Spleen (tissue), 7 donors: ENCODE measurements around the gene CIPC.

Experiments
- POLR2A ChIP-seq, 3 donors: fragments of 450-650 bp; IDR thresholded peaks; one replicate each; pipeline ENCODE4 v1.5.1; 2017; ENCODE audit warnings: antibody characterized with exemption in 3 of 3, mild to moderate bottlenecking in 1 of 3
- POLR2AphosphoS5 ChIP-seq, 3 donors: sonication (generic); formaldehyde crosslinking; IDR thresholded peaks; one replicate each; pipeline ENCODE4 v1.5.1; 2017; ENCODE audit warnings: antibody characterized with exemption in 3 of 3
- TF ChIP-seq, protein P1 (sequence below), 11 experiments: fragments of 200-600 bp in 7 of 11; fragments of 450-650 bp in 4 of 11; sonication (generic) in 4 of 11; IDR thresholded peaks in 8 of 11; conservative IDR thresholded peaks in 3 of 11; 1 replicate in 7 of 11; 2 replicates in 4 of 11; pipeline versions ENCODE4 v1.4.0 to v1.8.0; 2016 to 2021; ENCODE audit warnings: antibody characterized with exemption in 11 of 11, inconsistent platforms in 4 of 11, mild to moderate bottlenecking in 1 of 11
- donor health status: DM: no; HTN: no; CAD: no; lungs with moderate emphysema.
- donor health status: DM: no; HTN: no; CAD: no.
- donor health status: DM: no; HTN: no; CAD: no.

GRCh38 chr14:77139022-77139421 is 41.0 kb downstream of the CIPC start:
- no peak for TF ChIP-seq POLR2AphosphoS5 (IDR thresholded peaks at IDR 0.05)
- TF ChIP-seq, protein P1, sequence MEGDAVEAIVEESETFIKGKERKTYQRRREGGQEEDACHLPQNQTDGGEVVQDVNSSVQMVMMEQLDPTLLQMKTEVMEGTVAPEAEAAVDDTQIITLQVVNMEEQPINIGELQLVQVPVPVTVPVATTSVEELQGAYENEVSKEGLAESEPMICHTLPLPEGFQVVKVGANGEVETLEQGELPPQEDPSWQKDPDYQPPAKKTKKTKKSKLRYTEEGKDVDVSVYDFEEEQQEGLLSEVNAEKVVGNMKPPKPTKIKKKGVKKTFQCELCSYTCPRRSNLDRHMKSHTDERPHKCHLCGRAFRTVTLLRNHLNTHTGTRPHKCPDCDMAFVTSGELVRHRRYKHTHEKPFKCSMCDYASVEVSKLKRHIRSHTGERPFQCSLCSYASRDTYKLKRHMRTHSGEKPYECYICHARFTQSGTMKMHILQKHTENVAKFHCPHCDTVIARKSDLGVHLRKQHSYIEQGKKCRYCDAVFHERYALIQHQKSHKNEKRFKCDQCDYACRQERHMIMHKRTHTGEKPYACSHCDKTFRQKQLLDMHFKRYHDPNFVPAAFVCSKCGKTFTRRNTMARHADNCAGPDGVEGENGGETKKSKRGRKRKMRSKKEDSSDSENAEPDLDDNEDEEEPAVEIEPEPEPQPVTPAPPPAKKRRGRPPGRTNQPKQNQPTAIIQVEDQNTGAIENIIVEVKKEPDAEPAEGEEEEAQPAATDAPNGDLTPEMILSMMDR (IDR thresholded peaks at IDR 0.05 in 8 of 11, conservative IDR thresholded peaks at IDR 0.05 in 3 of 11): no peak
- TF ChIP-seq POLR2A (IDR thresholded peaks at IDR 0.05): no peak
